Left cardiac atrium (tissue), 4 donors: ENCODE data around the gene IL1RAPL2. TPM values are rescaled to one million over a fixed set of nuclear protein-coding genes. Genes with fewer than 3 reads are reported as not detected.
"Not testable (repeated sequence)": the region's sequence is repeated elsewhere in the genome, so short reads cannot be mapped to it uniquely, and the experiment has no call there.

ENCODE experiments used
- ATAC-seq, 2 donors: fragments of 200-7000 bp; cut with Tn5 transposase; one replicate each; pipeline ENCODE4 v1.9.1; 2020; ENCODE audit warnings: mild to moderate bottlenecking in 2 of 2, moderate library complexity in 2 of 2
- DNase-seq: peaks from one replicate; pipeline ENCODE4 v3.0.0-alpha.2; 2020
- intact Hi-C, 2 donors: fragments of 100-400 bp; cut with DNase I; formaldehyde crosslinking; loops; one replicate each; pipeline versions ENCODE4 v1.14.1 to v1.15.1; 2022 to 2023
- total RNA-seq, 2 donors: library from RNA; stranded (reverse); fragmentation: NEBNext Ultra II Directional; extraction: Animal tissue kit (Norgen Biotek cat#: 25700); gene quantifications; one replicate each; pipeline ENCODE4 v1.2.1, GENCODE V29; 2021
- donor health status: DM: no; HTN: yes; CAD: no.
- donor health status: DM: no; HTN: yes; CAD: no; lungs with severe emphysema.
- donor health status: DM: yes; HTN: yes; CAD: no.
- donor health status: Dilated cardiomyopathy.

The IL1RAPL2 gene
- total RNA-seq, 2 donors from 2014 or later, result 0.09 TPM; not detected in 1

DNA sequence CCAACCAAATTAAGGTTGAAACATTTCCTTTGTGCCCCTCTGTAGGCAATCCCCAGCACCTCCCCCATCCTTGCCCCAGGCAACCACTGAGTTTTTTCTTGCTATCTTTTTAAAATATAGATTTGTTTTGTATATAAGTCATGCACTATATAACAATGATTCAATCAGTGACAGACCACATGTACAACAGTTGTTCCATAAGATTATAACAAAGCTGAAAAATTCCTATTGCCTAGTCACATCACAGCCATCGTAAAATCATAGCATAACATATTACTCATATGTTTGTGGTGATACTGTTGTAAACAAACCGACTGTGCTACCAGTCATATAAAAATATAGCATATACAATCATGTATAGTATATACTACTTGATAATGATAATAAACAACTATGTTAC lies 1044.4 kb downstream of the IL1RAPL2 start:
- ATAC-seq (no peak), DNase-seq (no peak)
- intact Hi-C loops, result no loop called here

DNA sequence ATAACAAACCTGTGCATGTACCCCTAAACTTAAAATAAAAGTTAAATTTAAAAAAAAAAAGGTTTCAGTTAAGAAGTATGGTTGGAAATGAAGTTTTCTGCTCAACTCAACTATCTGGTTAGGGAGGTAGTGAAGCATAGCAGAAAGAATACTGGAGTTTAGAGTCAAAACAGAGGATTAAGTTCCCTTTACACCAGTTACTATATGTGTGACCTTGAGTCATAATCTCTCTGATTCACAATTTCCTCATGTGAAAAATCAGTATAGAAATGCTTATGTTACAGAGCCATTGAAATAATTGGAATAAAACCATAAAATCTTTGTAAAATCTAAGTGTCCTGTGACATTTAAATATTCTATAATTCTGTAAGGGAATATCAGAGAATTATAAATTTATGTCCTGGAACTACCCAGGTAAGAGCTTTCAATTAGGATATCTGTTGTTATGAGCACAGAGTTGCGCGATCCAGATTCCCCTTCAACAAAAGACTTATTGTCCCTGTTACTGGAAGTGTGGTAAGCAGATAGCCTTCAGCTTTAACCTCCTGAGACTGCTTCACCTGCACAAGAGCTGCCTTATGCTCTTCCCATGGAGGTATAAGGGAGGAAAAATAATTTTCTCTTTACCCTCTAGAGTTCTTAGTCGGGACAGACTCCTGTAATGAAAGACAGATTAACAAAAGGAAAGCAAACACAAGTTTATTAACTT lies 1052.5 kb downstream of the IL1RAPL2 start:
- no peak for ATAC-seq
- intact Hi-C loops, result no loop called here
- DNase-seq, result no peak

DNA sequence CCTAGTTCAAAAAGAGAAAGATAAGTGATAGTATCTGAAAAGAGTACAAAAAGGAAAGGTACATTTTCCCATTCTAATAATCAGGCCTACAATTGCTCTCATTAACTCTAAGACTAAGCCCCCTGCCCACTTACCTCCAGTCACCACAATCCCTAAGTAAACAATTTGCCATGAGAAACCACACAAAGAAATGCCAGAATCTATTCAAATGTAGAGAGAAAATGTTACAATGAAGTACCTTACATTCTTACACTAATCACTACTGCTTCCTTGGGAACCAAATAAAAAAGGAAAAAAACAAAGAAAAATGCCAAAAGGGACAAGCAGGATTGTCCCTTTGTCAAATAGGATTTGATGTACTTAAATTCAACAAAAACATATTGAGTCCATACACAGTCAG lies 1068.2 kb downstream of the IL1RAPL2 start:
- DNase-seq, result no peak
- intact Hi-C loops, result no loop called here
- no peak for ATAC-seq

DNA sequence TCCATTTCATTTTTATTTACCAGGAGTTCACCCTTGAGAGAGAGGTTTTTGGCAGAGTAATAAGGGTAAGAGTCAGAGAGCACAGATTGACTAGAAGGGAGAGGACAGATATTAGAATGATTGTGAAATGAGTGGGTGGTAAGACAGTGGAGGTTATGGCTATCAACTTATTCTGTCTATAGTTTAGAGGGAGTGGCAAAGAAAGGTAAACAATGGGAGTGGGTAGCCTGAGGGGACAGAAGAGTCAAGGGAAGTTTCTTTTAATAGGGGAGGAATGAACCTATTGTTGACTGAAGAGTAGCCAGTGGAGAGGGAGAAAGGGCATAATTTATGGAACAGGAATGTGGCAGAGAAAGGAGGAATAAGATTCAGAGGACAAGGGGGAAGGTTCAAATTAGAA lies 1069.8 kb downstream of the IL1RAPL2 start:
- intact Hi-C loops, result no loop called here
- DNase-seq, result no peak
- no peak for ATAC-seq

DNA sequence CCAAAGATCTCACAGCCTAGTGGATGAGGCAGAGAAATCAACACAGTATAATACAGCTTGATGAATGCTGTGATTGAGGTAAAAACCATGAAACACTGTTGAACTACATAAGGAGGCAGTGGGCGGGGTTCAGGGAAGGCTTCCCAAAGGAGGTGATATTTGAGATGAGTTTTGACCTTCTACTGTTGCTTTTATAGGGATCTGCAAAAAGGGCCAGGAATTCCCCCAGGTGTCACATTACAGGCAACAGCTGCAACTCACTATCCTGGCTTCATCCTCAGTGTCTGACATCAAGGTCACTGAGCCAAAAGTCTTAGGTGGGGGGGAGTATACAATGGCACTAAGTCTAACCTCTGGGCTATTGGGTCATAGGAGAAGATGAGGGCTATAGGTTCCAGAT lies 1070.7 kb downstream of the IL1RAPL2 start:
- intact Hi-C loops, result no loop called here
- ATAC-seq (no peak), DNase-seq (no peak)

DNA sequence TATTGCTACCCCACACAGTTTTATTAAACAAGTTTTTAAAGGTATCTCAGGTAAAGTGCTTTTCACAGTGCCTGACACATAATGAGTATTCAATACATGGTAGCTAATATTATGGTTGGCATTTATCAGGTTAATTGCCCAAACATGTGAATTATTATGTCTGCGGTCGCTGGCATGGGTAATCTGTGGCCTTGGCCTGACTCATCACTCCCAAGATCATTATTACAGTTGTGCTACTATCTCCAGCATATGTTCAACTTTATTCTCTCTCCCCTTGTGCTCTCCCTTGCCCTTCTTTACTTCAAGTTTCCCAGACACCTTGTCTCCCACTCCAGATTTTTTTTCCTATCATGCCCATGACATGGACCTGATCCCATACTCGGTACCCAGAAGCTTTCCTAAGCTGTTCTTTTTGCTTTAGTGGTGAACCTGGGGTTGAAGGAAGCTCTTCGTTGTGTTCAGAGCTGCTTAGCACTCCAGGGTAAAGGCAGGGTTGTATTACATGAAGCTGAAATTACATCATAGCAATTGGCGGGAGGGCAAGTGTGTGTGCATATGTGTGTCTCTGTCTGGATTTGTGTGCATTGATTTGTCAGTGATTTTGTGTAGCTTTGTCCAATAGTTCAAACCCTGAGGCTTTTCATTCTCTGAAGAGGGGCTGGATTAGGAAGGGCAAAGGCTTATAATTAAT lies 1079.8 kb downstream of the IL1RAPL2 start:
- ATAC-seq (no peak), DNase-seq (no peak)
- intact Hi-C loops, result no loop called here

DNA sequence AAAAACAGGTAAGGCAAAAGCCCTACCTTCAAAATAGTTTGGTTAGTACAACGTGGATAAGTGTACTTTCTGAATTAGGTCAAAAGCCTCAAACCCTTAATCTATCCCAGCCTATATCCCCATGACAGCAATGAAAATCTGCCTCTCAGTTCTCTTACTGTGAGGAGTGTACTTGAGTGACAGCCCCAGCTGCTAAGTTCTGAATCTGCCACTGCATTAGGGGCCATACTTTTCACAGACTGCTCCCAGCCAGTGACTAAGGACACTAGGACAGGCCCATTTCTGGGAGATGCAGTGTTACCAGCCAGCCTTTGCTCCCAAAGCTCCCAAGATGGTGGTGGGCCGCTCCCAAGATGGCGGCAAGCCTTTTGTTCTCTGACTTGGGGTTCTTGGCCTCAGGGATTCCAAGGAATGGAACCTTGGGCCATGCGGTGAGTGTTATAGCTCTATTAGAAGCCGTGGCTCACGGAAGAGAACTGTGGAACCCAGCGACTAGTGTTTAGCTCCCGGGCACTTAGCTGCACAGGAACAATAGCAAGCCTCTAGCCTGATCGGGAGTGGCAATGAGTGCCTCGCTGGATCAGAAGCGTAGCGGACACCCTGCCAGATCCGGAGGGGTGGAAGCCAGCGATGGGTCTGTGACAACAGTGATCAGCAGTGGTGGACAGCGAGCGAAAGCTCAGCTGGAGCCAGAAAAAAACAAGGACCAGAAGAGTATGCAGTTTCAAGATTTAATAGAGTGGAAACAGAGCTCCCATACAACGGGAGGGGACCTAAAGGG lies 1080.8 kb downstream of the IL1RAPL2 start:
- no peak for DNase-seq
- no peak for ATAC-seq
- intact Hi-C loops, result no loop called here

DNA sequence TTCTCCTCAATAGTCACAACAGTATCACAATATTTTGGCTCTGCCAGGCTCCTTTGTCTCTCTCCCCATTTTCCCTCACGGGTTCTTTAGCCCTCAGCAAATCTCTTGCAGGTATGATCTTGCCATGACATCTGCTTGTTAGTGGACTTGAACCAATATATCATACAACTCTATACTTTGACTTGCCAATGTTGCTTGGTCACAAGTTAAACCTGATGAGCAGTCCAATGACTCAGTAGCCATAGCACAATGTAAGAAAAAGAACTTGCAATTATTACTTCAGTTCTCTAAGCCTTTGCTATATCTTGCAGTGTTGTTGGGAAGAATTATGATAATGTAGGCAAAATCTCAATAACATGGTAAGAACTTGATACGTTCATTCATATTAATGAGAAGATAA lies 1081.8 kb downstream of the IL1RAPL2 start:
- DNase-seq, result no peak
- ATAC-seq, result no peak
- intact Hi-C loops, result no loop called here

DNA sequence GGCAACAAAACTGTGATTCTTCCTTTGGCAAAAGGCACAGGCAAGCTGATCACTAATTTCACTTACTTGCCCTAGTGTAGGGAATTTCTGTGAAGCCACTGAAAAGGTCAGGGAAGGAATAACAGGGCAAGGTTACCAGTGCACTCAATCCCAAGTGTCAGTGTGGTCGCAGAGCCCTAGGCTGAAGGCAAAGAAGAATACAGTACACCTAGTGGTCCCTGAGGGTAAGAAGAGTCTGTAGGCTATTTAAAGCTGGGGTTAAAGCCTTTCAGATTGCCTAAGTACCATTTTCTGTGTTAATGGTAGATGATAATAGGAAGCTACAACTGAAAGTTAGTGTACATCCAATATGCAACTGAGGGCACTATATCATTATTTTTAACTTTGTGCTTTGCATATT lies 1082.7 kb downstream of the IL1RAPL2 start:
- intact Hi-C loops, result no loop called here
- no peak for ATAC-seq
- no peak for DNase-seq

DNA sequence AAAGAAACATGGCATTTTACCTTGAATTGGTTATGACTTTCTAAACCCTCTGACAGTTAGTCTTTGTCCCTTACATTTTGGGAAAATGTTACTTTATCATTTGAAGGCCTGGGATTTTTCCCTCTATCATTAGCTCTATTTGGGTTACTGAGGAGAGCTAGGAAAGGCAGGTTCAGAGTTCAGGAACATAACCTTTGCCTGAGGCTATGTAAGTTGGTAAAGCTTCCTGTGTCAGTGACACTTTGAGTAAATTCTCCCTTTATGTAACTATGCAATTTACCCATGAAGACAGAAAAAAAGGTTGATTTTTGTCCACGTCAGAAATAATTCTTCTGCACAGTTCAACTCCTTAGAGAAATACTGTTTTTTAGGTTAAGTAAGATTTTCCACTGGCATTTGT lies 1084.6 kb downstream of the IL1RAPL2 start:
- intact Hi-C loops, result no loop called here
- no peak for DNase-seq
- no peak for ATAC-seq

DNA sequence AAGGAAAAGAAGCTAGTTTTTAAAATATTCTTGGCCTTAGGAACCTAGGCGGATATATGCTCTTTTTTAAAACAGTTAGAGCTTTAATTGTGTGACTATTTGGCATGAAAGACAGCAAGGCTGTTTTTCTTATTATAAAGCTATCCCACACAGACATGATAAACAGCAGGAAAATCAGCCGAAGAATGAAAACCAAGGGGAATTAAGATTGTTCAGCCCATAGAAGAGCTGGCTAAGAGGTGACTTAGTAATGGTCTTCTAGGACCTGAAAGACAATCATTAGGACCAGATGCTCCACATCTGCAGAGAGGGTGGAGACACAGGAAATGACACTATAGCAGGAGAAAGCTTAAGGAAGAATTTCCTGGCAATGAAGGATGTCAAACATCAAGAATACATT lies 1085.0 kb downstream of the IL1RAPL2 start:
- ATAC-seq, result no peak
- intact Hi-C loops, result no loop called here
- no peak for DNase-seq

DNA sequence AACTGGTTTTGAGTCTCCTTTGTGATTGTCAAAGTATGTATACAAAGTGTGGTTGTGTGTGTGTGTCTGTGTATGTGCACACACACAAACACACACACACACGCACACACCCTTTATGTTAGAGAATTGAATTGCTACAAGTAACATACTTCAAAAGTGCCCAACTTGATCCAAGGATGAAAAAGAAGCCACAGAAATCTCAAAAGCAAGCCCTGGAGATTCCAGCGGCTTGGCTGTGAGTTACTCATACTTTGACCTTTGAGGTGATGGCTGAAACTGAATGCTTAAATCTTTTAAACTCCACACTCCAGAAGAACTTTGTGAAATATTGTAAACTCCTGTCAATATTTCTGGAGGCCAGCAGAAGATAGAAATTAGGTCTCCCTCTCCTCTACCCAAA lies 1087.9 kb downstream of the IL1RAPL2 start:
- DNase-seq (no peak), ATAC-seq (no peak)
- intact Hi-C loops, result no loop called here

DNA sequence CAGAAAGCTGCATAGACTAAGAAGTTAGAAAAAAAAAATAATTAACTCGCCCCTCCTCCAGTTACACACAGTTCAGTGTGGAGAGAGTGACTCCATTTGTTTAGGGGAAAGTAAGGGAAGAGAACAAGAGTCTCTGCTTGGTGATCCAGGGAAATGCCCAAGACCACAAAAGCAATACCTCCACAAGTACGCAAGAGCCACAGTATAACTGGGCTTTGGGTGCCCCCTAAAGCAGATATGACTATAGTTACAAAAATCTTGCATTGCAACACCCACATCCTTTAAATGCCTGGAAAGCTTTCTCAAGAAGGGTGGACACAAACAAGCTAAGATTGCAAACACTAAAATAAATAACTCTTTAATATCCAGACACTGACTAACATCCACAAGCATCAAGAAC lies 1092.1 kb downstream of the IL1RAPL2 start:
- no peak for DNase-seq
- ATAC-seq, result no peak
- intact Hi-C loops, result no loop called here

DNA sequence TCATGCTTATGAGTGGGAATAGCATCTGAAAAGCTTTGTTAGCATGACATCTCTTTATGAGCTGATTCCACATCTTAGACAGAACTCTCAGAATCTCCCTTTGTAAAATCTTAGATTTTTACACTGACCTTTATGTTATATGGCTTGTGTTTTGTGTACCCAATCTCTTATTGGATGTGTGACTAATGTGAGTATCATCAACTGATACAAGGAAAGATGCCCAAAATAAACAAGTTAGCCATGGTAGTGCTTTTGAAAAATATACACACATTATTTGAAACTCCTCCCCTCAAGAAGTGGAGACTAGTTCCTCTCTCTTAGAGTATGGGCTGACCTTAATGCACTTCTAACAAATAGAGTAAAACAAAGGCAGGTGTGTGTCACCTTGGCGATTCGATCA lies 1096.2 kb downstream of the IL1RAPL2 start:
- DNase-seq, result no peak
- no peak for ATAC-seq
- intact Hi-C loops, result no loop called here

DNA sequence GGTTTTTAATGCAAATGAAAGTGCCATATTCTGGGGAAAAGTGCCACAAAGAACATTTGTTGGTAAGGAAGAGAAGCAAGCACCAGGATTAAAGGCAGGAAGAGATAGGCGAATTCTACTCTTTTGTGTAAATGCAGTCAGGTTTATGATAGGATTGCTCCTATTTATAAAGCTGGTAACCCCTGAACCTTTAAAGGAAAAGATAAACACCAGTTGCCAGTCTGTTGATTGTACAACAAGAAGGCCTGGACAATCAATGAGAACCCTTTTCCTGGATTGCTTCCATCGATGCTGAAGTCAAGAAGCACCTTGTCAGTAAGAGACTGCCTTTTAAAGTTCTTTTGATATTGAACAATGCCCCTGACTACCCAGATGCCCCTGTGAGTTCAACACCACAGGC lies 1098.2 kb downstream of the IL1RAPL2 start:
- ATAC-seq, result no peak
- no peak for DNase-seq
- intact Hi-C loops, result no loop called here

DNA sequence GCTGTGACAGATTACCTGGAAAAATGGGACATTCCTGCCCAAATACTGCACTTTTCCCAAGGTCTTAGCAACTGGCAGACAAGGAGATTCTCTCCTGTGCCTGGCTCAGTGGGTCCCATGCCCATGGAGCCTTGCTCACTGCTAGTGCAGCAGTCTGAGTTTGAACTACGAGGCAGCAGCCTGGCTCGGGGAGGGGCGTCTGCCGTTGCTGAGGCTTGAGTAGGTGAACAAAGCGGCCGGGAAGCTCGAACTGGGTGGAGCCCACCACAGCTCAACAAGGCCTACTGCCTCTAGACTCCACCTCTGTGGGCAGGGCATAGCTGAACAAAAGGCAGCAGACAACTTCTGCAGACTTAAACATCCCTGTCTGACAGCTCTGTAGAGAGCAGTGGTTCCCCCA lies 1118.3 kb downstream of the IL1RAPL2 start:
- ATAC-seq, DNase-seq, intact Hi-C loops: not testable (repeated sequence)

DNA sequence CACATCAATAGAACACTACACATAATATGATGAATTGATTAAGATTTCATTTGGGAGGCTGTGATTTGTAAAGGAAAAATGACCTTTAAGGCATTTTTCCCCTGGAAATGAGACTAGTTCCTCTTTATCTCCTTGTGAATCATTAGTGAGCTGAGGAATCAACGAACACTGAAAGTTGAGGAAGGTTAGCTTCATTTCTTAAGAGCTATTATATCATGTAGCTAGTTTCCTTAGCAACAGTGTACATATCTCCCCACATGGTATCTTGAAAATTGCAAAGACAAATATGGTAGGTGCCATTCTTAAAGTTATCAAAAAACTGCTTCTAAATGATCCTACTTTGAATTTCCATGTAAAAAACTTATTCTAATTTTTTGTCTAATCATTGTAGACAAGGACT lies 1128.8 kb downstream of the IL1RAPL2 start:
- DNase-seq (no peak), ATAC-seq (no peak)
- intact Hi-C loops, result no loop called here

DNA sequence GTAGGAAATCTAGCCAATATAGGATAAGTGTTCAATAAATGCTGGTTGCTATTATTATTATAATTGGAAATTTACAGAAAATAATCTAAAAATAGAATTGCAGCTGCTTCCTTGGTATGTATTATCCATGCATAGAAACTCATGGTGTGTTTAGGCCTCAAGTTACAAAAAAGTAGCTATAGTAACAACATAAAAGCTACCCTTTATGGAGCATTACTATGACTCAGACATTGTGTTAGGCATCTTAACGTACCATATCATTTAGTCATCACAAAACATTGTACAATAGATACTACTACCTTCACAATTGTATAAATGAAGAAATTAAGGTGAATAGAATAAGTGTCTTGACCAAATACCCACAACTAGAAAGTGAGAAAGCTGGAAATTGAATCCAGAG lies 1129.5 kb downstream of the IL1RAPL2 start:
- no peak for DNase-seq
- intact Hi-C loops, result no loop called here
- ATAC-seq, result no peak

DNA sequence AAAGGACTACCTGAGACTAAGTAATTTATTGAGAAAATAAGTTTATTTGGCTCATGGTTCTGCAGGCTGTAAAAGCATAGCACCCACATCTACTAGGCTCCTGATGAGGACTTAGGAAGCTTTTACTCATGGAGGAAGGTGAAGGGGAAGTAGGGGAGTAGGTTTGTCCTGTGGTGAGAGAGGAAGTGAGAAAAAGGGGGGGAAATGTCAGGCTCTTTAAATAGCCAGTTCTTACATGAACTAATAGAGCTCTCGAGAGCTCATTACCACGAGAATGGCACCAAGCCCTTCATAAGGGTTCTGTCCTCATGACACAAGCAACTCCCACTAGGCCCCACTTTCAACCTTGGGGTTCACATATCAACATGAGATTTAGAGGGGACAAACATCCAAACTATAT lies 1130.9 kb downstream of the IL1RAPL2 start:
- intact Hi-C loops, result no loop called here

DNA sequence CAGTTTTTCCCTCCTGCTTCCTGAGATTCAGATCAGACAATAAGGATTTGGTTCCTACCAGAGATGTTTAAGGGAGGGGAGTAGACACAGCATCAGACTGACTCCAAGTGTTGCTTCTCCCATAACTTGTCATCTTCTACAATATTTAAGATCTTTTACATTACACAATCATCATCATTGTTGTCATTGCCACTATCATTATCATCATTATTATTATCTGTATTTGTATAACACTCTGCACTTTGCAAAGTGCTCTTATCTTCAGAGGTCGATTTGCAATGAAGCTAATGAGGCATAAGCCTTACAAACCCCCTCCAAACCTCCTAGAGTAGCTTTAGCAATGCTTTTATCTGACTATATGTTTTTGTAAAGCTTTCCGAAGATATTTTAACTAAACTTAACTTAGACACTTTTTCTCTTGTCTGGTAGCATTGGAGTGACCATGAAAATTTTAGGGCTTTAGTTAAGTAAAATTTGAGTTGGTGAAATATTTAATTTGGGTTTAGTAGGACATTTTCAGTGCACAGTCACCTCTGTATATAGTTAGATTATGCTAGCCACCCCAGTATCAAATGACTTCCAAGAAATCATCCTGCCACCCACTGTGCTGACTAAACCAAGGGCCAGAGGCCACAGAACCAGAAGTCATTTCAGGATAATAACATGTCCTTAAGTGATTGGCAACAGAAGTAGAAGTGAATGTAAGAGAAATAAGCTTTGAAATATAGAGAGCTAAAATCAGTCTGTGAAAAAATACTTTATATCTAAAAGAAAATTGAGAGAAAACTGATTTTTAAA lies 1132.2 kb downstream of the IL1RAPL2 start:
- ATAC-seq (no peak), DNase-seq (no peak)
- intact Hi-C loops, result no loop called here

More for the DNA sequence above, 1130.9 kb downstream of the IL1RAPL2 start:
- DNase-seq, result no peak
- ATAC-seq, result no peak
